HG03521 (cell line): ENCODE data around the gene ECE1.
"Not testable (repeated sequence)": the region's sequence is repeated elsewhere in the genome, so short reads cannot be mapped to it uniquely, and the experiment has no call there.

Source experiments
- ATAC-seq: cut with Tn5 transposase; IDR thresholded peaks from one replicate; pipeline ENCODE4 v1.9.1; 2021; ENCODE audit warnings: mild to moderate bottlenecking, moderate library complexity; ENCODE audit not compliant: unreplicated experiment

The ECE1 gene

GRCh38 chr1:21232044-21232443 is 58.2 kb downstream of the ECE1 start:
- ATAC-seq: no peak

- ATAC-seq: no peak
These were observed 60.8 kb downstream of the ECE1 start for GRCh38 chr1:21229246-21230000.

GRCh38 chr1:21228224-21228623 is 62.0 kb downstream of the ECE1 start:
- ATAC-seq: not testable (repeated sequence)

- no peak for ATAC-seq
These were observed 65.2 kb downstream of the ECE1 start for GRCh38 chr1:21225065-21225464.

- ATAC-seq: no peak
These were observed 69.4 kb downstream of the ECE1 start for GRCh38 chr1:21220815-21221214.

GRCh38 chr1:21219674-21220073 is 70.6 kb downstream of the ECE1 start:
- ATAC-seq: no peak

- no peak for ATAC-seq
These were observed 72.3 kb downstream of the ECE1 start for GRCh38 chr1:21217812-21218596.

GRCh38 chr1:21216835-21217811 is 73.1 kb downstream of the ECE1 start:
- no peak for ATAC-seq

- ATAC-seq: no peak
These were observed 78.1 kb downstream of the ECE1 start for GRCh38 chr1:21212126-21212525.

GRCh38 chr1:21208137-21208700 is 82.0 kb downstream of the ECE1 start:
- ATAC-seq: not testable (repeated sequence)

- no peak for ATAC-seq
These were observed 84.1 kb downstream of the ECE1 start for GRCh38 chr1:21206117-21206516.

GRCh38 chr1:21205416-21205815 is 84.8 kb downstream of the ECE1 start:
- ATAC-seq: no peak

- ATAC-seq: no peak
These were observed 88.6 kb downstream of the ECE1 start for GRCh38 chr1:21201650-21202049.

- not testable (repeated sequence) for ATAC-seq
These were observed 89.0 kb downstream of the ECE1 start for GRCh38 chr1:21201238-21201637.

GRCh38 chr1:21200767-21201166 is 89.5 kb downstream of the ECE1 start:
- ATAC-seq: no peak

GRCh38 chr1:21198929-21199328 is 91.3 kb downstream of the ECE1 start:
- no peak for ATAC-seq

GRCh38 chr1:21192871-21193270 is 97.4 kb downstream of the ECE1 start:
- no peak for ATAC-seq

- ATAC-seq: no peak
These were observed 98.0 kb downstream of the ECE1 start for GRCh38 chr1:21192284-21192683.

GRCh38 chr1:21190771-21191170 is 99.5 kb downstream of the ECE1 start:
- ATAC-seq: not testable (repeated sequence)

- no peak for ATAC-seq
These were observed 100.3 kb downstream of the ECE1 start for GRCh38 chr1:21189906-21190500.
